ENCODE results near the gene ZNF341.

Gene ZNF341

GRCh38 chr20:33689973-33690372, 41.8 kb upstream of the ZNF341 start:
- no peak overlapping the region for H3K4me3 ChIP-seq (ENCODE audit: low read length)
- H3K9me3 ChIP-seq (replicated peaks; ENCODE audit: insufficient read depth, low read length), result no peaks in the 10 kb centered on the region
- peaks cover 7% of the 10 kb centered on the region for H3K79me2 ChIP-seq (ENCODE audit: low read length)
- DNase-seq, result no peak
- no peak overlapping the region for H2AFZ ChIP-seq (ENCODE audit: low read length)
- TF ChIP-seq EZH2phosphoT487 (IDR thresholded peaks at IDR 0.05; ENCODE audit: low read length) (no peak), EZH2 (optimal IDR thresholded peaks at IDR 0.05; ENCODE audit: low read depth, low read length) (no peak), CTCF (IDR thresholded peaks at IDR 0.05; ENCODE audit: low read length) (no peak)
- no peaks in the 10 kb centered on the region for H3K9me2 ChIP-seq (replicated peaks; ENCODE audit: insufficient read depth, low read length)
- H3K27ac ChIP-seq (ENCODE audit: low read length), result no peak overlapping the region
- H3K9ac ChIP-seq (ENCODE audit: low read length), result no peak overlapping the region
- peaks cover 7% of the 10 kb centered on the region for H3F3A ChIP-seq (ENCODE audit: insufficient read depth, low read length)
- no peaks in the 10 kb centered on the region for H3K36me3 ChIP-seq (replicated peaks; ENCODE audit: insufficient read depth, low read length)
- H3K4me2 ChIP-seq (ENCODE audit: low read depth, low read length), result no peak overlapping the region
- H4K20me1 ChIP-seq (ENCODE audit: insufficient read depth, low read length), result no peaks in the 10 kb centered on the region
- H3K27me3 ChIP-seq (replicated peaks; ENCODE audit: insufficient read depth, low read length), result no peaks in the 10 kb centered on the region
- peaks cover 7% of the 10 kb centered on the region for H3K4me1 ChIP-seq (ENCODE audit: low read length)

GRCh38 chr20:33693289-33693688, 38.5 kb upstream of the ZNF341 start:
- H3K27me3 ChIP-seq (replicated peaks; ENCODE audit: insufficient read depth, low read length), result no peaks in the 10 kb centered on the region
- H3K4me3 ChIP-seq (ENCODE audit: low read length), result no peak overlapping the region
- H3F3A ChIP-seq (ENCODE audit: insufficient read depth, low read length), result no peaks in the 10 kb centered on the region
- no peaks in the 10 kb centered on the region for H4K20me1 ChIP-seq (ENCODE audit: insufficient read depth, low read length)
- H3K4me1 ChIP-seq (ENCODE audit: low read length), result no peaks in the 10 kb centered on the region
- no peak overlapping the region for H3K27ac ChIP-seq (ENCODE audit: low read length)
- DNase-seq, result no peak
- H3K4me2 ChIP-seq (ENCODE audit: low read depth, low read length), result no peak overlapping the region
- H3K79me2 ChIP-seq (ENCODE audit: low read length), result no peaks in the 10 kb centered on the region
- no peak for TF ChIP-seq EZH2 (optimal IDR thresholded peaks at IDR 0.05; ENCODE audit: low read depth, low read length)
- no peak for TF ChIP-seq CTCF (IDR thresholded peaks at IDR 0.05; ENCODE audit: low read length)
- no peak for TF ChIP-seq EZH2phosphoT487 (IDR thresholded peaks at IDR 0.05; ENCODE audit: low read length)
- no peaks in the 10 kb centered on the region for H3K9me2 ChIP-seq (replicated peaks; ENCODE audit: insufficient read depth, low read length)
- H3K36me3 ChIP-seq (replicated peaks; ENCODE audit: insufficient read depth, low read length), result no peaks in the 10 kb centered on the region
- no peaks in the 10 kb centered on the region for H3K9me3 ChIP-seq (replicated peaks; ENCODE audit: insufficient read depth, low read length)
- H2AFZ ChIP-seq (ENCODE audit: low read length), result no peak overlapping the region
- no peak overlapping the region for H3K9ac ChIP-seq (ENCODE audit: low read length)

- H3K4me3 ChIP-seq (ENCODE audit: low read length), result no peak overlapping the region
- H3K36me3 ChIP-seq (replicated peaks; ENCODE audit: insufficient read depth, low read length), result no peaks in the 10 kb centered on the region
- no peaks in the 10 kb centered on the region for H3K9me3 ChIP-seq (replicated peaks; ENCODE audit: insufficient read depth, low read length)
- H3F3A ChIP-seq (ENCODE audit: insufficient read depth, low read length), result no peaks in the 10 kb centered on the region
- H3K9me2 ChIP-seq (replicated peaks; ENCODE audit: insufficient read depth, low read length), result no peaks in the 10 kb centered on the region
- H3K27ac ChIP-seq (ENCODE audit: low read length), result no peak overlapping the region
- no peak overlapping the region for H3K9ac ChIP-seq (ENCODE audit: low read length)
- no peaks in the 10 kb centered on the region for H4K20me1 ChIP-seq (ENCODE audit: insufficient read depth, low read length)
- no peaks in the 10 kb centered on the region for H3K79me2 ChIP-seq (ENCODE audit: low read length)
- no peaks in the 10 kb centered on the region for H3K4me1 ChIP-seq (ENCODE audit: low read length)
- no peak for DNase-seq
- H3K4me2 ChIP-seq (ENCODE audit: low read depth, low read length), result no peak overlapping the region
- H3K27me3 ChIP-seq (replicated peaks; ENCODE audit: insufficient read depth, low read length), result no peaks in the 10 kb centered on the region
- TF ChIP-seq EZH2 (optimal IDR thresholded peaks at IDR 0.05; ENCODE audit: low read depth, low read length) (no peak), EZH2phosphoT487 (IDR thresholded peaks at IDR 0.05; ENCODE audit: low read length) (no peak), CTCF (IDR thresholded peaks at IDR 0.05; ENCODE audit: low read length) (no peak)
- H2AFZ ChIP-seq (ENCODE audit: low read length), result no peak overlapping the region
Observed at GRCh38 chr20:33693741-33694638, 37.8 kb upstream of the ZNF341 start.

Measured in MM.1S (cell line).